ENCODE measurements around the gene RPS18. TPM values are rescaled to one million over a fixed set of nuclear protein-coding genes. Genes with fewer than 3 reads are reported as not detected.

The RPS18 gene
- total RNA-seq, 1 experiment from 2014 or later: 3,216 TPM

DNA sequence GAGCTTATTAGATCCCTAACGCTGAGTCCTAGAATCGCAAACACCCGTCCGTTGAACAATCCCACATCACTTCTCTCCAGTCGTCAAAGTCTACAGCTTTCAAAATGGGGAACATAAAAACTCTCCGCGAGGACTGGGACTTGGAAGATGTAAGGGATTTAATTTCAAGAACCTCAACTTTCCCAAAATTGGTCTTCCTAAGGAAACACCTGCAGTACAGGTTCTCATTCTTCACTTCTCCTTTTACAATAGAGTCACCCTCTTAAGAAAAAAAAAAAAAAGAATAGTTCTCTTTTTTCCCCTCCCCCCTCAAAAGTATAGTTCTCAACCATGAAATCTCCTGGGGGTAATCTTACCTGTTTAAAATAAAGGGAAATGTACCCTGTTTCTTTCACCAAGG lies 52.2 kb downstream of the RPS18 start:
- Mint-ChIP-seq H3K4me3 (peak overlapping the region; percentile 95 to 100), H3K27ac (no peak overlapping the region; a peak in 1 of 7 replicates), H3K36me3 (ENCODE audit: insufficient read depth in 1 of 3, low read depth in 3 of 3) (peaks cover 24 to 27% (median 27%) of the 10 kb centered on the region in 3 experiments), H3K4me1 (peaks cover 38 to 42% of the 10 kb centered on the region in 2 experiments), H3K27me3 (ENCODE audit: low read depth) (no peaks in the 10 kb centered on the region; the same call in 1 of the 2 replicates), H3K9me3 (peaks cover 0 to 3% of the 10 kb centered on the region in 2 experiments; a peak in 3 of 5 replicates)
- Histone ChIP-seq H3K56ac (ENCODE audit: insufficient read length, low read depth, low read length) (no peak overlapping the region), H3K4me2 (ENCODE audit: insufficient read depth, insufficient read length, low read length) (peak overlapping the region; percentile 93), H4K91ac (ENCODE audit: insufficient read length, low read depth, low read length) (no peak overlapping the region), H2BK5ac (ENCODE audit: insufficient read length, low read length) (no peak overlapping the region), H3K27me3 (ENCODE audit: insufficient read depth, low read length) (no peaks in the 10 kb centered on the region), H3K9me3 (ENCODE audit: control insufficient read depth, low read depth, low read length) (no peaks in the 10 kb centered on the region), H4K5ac (ENCODE audit: insufficient read length, low read depth, low read length) (no peak overlapping the region), H3K4me1 (ENCODE audit: insufficient read depth, low read length) (peaks cover 9% of the 10 kb centered on the region; the same call in 1 of the 2 replicates), H2BK20ac (ENCODE audit: low read depth, low read length, poor library complexity, severe bottlenecking) (no peak overlapping the region), H2BK12ac (ENCODE audit: insufficient read length, low read depth, low read length) (no peak overlapping the region), H3K18ac (ENCODE audit: insufficient read length, low read depth, low read length) (no peak overlapping the region), H3K79me1 (ENCODE audit: insufficient read depth, low read depth, low read length, poor library complexity, severe bottlenecking) (peaks cover 7% of the 10 kb centered on the region), H3K23me2 (ENCODE audit: insufficient read length, low read depth, low read length, poor library complexity, severe bottlenecking) (peaks cover 18% of the 10 kb centered on the region), H3T11ph (ENCODE audit: low read length) (no peak overlapping the region), H2AK5ac (ENCODE audit: insufficient read length, low read length) (no peak overlapping the region), H3K79me2 (ENCODE audit: insufficient read depth, low read length) (peaks cover 8% of the 10 kb centered on the region; the same call in 1 of the 2 replicates), H4K8ac (replicated peaks; ENCODE audit: insufficient read length, low read depth, low read length) (no peak overlapping the region), H3K4ac (ENCODE audit: low read depth, low read length) (no peak overlapping the region), H3K14ac (ENCODE audit: insufficient read depth, low read length) (no peak overlapping the region), H2BK120ac (ENCODE audit: low read depth, low read length, poor library complexity, severe bottlenecking) (no peak overlapping the region), H2BK15ac (ENCODE audit: low read depth, low read length) (no peak overlapping the region), H3K9ac (ENCODE audit: extremely low read depth, insufficient read length, low read length) (peak overlapping the region; percentile 53), H3K23ac (ENCODE audit: insufficient read length, low read depth, low read length) (no peak overlapping the region), H2AFZ (ENCODE audit: low read length) (peak overlapping the region; percentile 60), H4K20me1 (ENCODE audit: control insufficient read depth, insufficient read depth, insufficient read length) (no peaks in the 10 kb centered on the region), H3K27ac (ENCODE audit: insufficient read length, low read depth, low read length) (no peak overlapping the region)
- no CpG with 5 or more reads among the region's 7 CpGs for WGBS (ENCODE audit: extremely low coverage, insufficient read length, low lambda C conversion rate)
- TF ChIP-seq, protein P1, sequence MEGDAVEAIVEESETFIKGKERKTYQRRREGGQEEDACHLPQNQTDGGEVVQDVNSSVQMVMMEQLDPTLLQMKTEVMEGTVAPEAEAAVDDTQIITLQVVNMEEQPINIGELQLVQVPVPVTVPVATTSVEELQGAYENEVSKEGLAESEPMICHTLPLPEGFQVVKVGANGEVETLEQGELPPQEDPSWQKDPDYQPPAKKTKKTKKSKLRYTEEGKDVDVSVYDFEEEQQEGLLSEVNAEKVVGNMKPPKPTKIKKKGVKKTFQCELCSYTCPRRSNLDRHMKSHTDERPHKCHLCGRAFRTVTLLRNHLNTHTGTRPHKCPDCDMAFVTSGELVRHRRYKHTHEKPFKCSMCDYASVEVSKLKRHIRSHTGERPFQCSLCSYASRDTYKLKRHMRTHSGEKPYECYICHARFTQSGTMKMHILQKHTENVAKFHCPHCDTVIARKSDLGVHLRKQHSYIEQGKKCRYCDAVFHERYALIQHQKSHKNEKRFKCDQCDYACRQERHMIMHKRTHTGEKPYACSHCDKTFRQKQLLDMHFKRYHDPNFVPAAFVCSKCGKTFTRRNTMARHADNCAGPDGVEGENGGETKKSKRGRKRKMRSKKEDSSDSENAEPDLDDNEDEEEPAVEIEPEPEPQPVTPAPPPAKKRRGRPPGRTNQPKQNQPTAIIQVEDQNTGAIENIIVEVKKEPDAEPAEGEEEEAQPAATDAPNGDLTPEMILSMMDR (conservative IDR thresholded peaks at IDR 0.05): no peak
- DNase-seq: no peak

Small RNA genes lying within 50 kb of the gene (microRNA-seq; reads per million reads assigned to microRNA genes)
- not detected for gene MIR6834 (ENCODE audit: borderline microRNAs expressed)
- not detected for gene MIR6873 (ENCODE audit: borderline microRNAs expressed)

Other genes with a start within 250 kb of the RPS18 start
- gene HLA-DPA1, start 198.4 kb upstream of the RPS18 start, total RNA-seq (2021): 2.6 and 4.0 TPM in 2 replicates
- gene HLA-DPB1, start 196.1 kb upstream of the RPS18 start, total RNA-seq (2021): 23.4 and 23.6 TPM in 2 replicates
- 2.0 and 2.3 TPM in 2 replicates for gene COL11A2, start 79.6 kb upstream of the RPS18 start, total RNA-seq (2021)
- gene RXRB, start 71.4 kb upstream of the RPS18 start, total RNA-seq (2021): 14.8 and 16.8 TPM in 2 replicates
- gene SLC39A7, start 71.2 kb upstream of the RPS18 start, total RNA-seq (2021): 105 and 107 TPM in 2 replicates
- gene HSD17B8, start 67.4 kb upstream of the RPS18 start, total RNA-seq (2021): 5.5 and 7.1 TPM in 2 replicates
- gene RING1, start 63.6 kb upstream of the RPS18 start, total RNA-seq (2021): 29.8 and 31.0 TPM in 2 replicates
- gene VPS52, start 199 bp upstream of the RPS18 start, total RNA-seq (2021): 46.9 and 47.1 TPM in 2 replicates
- 3.2 and 3.4 TPM in 2 replicates for gene B3GALT4, start 5.0 kb downstream of the RPS18 start, total RNA-seq (2021)
- 99.2 and 110 TPM in 2 replicates for gene WDR46, start 17.2 kb downstream of the RPS18 start, total RNA-seq (2021)
- gene PFDN6, start 17.5 kb downstream of the RPS18 start, total RNA-seq (2021): 85.8 and 90.7 TPM in 2 replicates
- 70.5 and 74.3 TPM in 2 replicates for gene RGL2, start 26.9 kb downstream of the RPS18 start, total RNA-seq (2021)
- gene TAPBP, start 42.0 kb downstream of the RPS18 start, total RNA-seq (2021): 28.2 and 29.5 TPM in 2 replicates
- gene ZBTB22, start 45.7 kb downstream of the RPS18 start, total RNA-seq (2021): 8.1 TPM in 2 replicates
- 80.2 and 80.4 TPM in 2 replicates for gene DAXX, start 50.9 kb downstream of the RPS18 start, total RNA-seq (2021)
- 73.1 and 73.8 TPM in 2 replicates for gene KIFC1, start 119.7 kb downstream of the RPS18 start, total RNA-seq (2021)
- 49.8 and 56.8 TPM in 2 replicates for gene PHF1, start 138.9 kb downstream of the RPS18 start, total RNA-seq (2021)
- 257 and 264 TPM in 2 replicates for gene CUTA, start 146.0 kb downstream of the RPS18 start, total RNA-seq (2021)
- gene SYNGAP1, start 148.0 kb downstream of the RPS18 start, total RNA-seq (2021): 111 and 121 TPM in 2 replicates
- gene ZBTB9, start 182.5 kb downstream of the RPS18 start, total RNA-seq (2021): 48.1 and 53.1 TPM in 2 replicates

Measured in H9 (cell line).